A673 (cell line): ENCODE results near the gene CDH23. TPM values are rescaled to one million over a fixed set of nuclear protein-coding genes. Genes with fewer than 3 reads are reported as not detected.

Experiments used
- BruUV-seq: library from RNA; stranded (reverse); fragments of 400-500 nt; replicated peaks from 2 replicates; lab custom pipeline; 2021; lab: Mats Ljungman, UMichigan
- CTCF ChIA-PET: fragments of 300-600 bp; sonication (Branson Sonifier 250); formaldehyde crosslinking; loops from one replicate; lab custom pipeline; 2022; ENCODE audit warnings: antibody characterized with exemption; lab: Charles Lee
- POLR2A ChIA-PET: fragments of 300-600 bp; sonication (Branson Sonifier 250); formaldehyde crosslinking; loops from one replicate; lab custom pipeline; 2022; ENCODE audit warnings: antibody characterized with exemption; ENCODE audit not compliant: low non-redundant PET; lab: Charles Lee
- DNase-seq: peaks from one replicate; pipeline ENCODE4 v3.0.0-alpha.2; 2015; ENCODE audit warnings: low spot score
- H3K27ac ChIP-seq: fragments of 200-600 bp; sonication (generic); 2 replicates; pipeline ENCODE4 v1.5.1; 2016; ENCODE audit warnings: mixed run types, low read depth, mild to moderate bottlenecking, mixed read lengths, antibody characterized with exemption, low read length; ENCODE audit not compliant: poor library complexity, severe bottlenecking
- H3K27me3 ChIP-seq: fragments of 200-600 bp; sonication (generic); replicated peaks from 2 replicates; pipeline ENCODE4 v1.6.1; 2017; ENCODE audit warnings: mixed run types, low read depth, mild to moderate bottlenecking, mixed read lengths, antibody characterized with exemption, low read length; ENCODE audit not compliant: insufficient read depth, poor library complexity
- H3K36me3 ChIP-seq: fragments of 200-600 bp; sonication (generic); 2 replicates; pipeline ENCODE4 v1.6.1; 2016; ENCODE audit warnings: mixed run types, mild to moderate bottlenecking, mixed read lengths, antibody characterized with exemption, low read length; ENCODE audit not compliant: insufficient read depth, poor library complexity, severe bottlenecking
- H3K4me1 ChIP-seq: fragments of 200-600 bp; sonication (generic); 2 replicates; pipeline ENCODE4 v1.6.1; 2017; ENCODE audit warnings: mixed run types, mild to moderate bottlenecking, mixed read lengths, antibody characterized with exemption, low read length; ENCODE audit not compliant: insufficient read depth, poor library complexity, severe bottlenecking
- H3K4me3 ChIP-seq: fragments of 200-600 bp; sonication (generic); 2 replicates; pipeline ENCODE4 v1.5.1; 2016; ENCODE audit warnings: low read depth, mixed run types, mild to moderate bottlenecking, mixed read lengths, low read length; ENCODE audit not compliant: poor library complexity, severe bottlenecking
- H3K9me3 ChIP-seq: fragments of 200-600 bp; sonication (generic); 2 replicates; pipeline ENCODE4 v1.6.1; 2016; ENCODE audit warnings: mixed run types, low read depth, mild to moderate bottlenecking, mixed read lengths, antibody characterized with exemption, low read length; ENCODE audit not compliant: poor library complexity, severe bottlenecking
- EZH2 ChIP-seq: fragments of 200-600 bp; sonication (generic); IDR thresholded peaks from 2 replicates; pipeline ENCODE4 v1.6.1; 2017; ENCODE audit warnings: borderline replicate concordance, low read depth, mild to moderate bottlenecking, mixed read lengths, antibody characterized with exemption, low read length; ENCODE audit not compliant: poor library complexity, severe bottlenecking
- intact Hi-C: fragments of 100-400 bp; cut with micrococcal nuclease; formaldehyde crosslinking; loops from one replicate; pipeline ENCODE4 v1.10.0; 2022; ENCODE audit not compliant: unreplicated experiment
- total RNA-seq: library from RNA; stranded (reverse); gene quantifications from 2 replicates; pipeline ENCODE4 v1.2.3, GENCODE V29; 2021
- TF ChIP-seq, protein P1 (sequence below): fragments of 300-800, 200-600 bp; sonication (generic); conservative IDR thresholded peaks from 2 replicates; pipeline ENCODE4 v1.5.1; 2017; ENCODE audit warnings: low read depth, mild to moderate bottlenecking, antibody characterized with exemption, low read length, moderate library complexity, mixed read lengths

Gene CDH23
- total RNA-seq, 1 experiment from 2014 or later, result 49.7 TPM

DNA sequence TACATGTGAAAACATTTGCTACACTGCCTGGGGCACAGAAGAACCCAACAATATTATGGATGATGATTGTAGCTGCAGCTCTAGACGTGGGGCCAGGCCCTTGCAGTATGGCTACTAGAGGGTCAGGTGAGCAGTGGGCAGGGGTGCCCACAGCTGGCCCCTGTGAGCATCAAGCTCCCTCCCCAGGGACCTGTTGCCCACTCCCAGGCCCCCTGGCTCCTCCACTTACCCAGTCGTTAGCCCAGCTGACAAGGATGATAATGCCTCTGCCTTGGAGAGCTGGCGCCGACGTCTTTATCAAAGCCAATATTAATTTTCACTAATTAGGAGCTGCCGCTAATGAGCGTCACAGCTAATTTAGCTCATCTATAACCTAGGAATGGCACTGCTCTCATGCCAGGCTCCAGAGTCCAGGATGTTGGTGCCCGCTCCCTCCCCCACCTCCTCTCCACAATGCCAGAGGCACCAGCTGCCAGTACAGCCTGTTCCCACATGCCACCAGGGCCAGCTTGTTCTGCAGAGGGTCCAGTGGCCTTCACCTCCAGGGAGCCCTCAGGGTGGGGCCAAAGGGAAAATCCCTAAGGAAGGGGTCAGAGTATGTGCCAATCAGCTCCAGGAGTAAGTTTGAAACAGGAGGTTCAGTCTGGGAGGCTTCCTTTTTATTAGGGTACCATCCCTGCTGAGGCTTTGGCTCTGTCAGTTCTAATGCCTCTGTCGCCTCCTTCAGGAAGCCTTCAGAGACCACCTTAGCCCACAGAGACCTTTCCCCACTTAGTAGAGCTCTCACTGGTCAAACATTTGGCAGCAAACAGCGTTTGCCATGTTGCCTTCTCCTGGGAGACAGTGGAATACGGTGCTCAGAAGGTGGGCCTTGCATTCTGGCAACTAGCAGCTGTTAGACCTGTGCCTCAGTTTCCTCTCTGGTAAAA, 77.2 kb downstream of the CDH23 start:
- ChIA-PET CTCF (no interaction called here), POLR2A (no interaction called here)
- H3K36me3 ChIP-seq, result no peaks in the 10 kb centered on the region
- no peak for TF ChIP-seq EZH2
- TF ChIP-seq, protein P1, sequence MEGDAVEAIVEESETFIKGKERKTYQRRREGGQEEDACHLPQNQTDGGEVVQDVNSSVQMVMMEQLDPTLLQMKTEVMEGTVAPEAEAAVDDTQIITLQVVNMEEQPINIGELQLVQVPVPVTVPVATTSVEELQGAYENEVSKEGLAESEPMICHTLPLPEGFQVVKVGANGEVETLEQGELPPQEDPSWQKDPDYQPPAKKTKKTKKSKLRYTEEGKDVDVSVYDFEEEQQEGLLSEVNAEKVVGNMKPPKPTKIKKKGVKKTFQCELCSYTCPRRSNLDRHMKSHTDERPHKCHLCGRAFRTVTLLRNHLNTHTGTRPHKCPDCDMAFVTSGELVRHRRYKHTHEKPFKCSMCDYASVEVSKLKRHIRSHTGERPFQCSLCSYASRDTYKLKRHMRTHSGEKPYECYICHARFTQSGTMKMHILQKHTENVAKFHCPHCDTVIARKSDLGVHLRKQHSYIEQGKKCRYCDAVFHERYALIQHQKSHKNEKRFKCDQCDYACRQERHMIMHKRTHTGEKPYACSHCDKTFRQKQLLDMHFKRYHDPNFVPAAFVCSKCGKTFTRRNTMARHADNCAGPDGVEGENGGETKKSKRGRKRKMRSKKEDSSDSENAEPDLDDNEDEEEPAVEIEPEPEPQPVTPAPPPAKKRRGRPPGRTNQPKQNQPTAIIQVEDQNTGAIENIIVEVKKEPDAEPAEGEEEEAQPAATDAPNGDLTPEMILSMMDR, result 0 out of 2 replicates have a peak, but pooled peaks have one; percentile 16
- peaks cover 9% of the 10 kb centered on the region for H3K4me1 ChIP-seq
- no peaks in the 10 kb centered on the region for H3K27me3 ChIP-seq
- intact Hi-C loops, result no loop called here
- H3K9me3 ChIP-seq, result no peaks in the 10 kb centered on the region
- DNase-seq, result no peak
- no peak overlapping the region for H3K27ac ChIP-seq
- H3K4me3 ChIP-seq, result no peak overlapping the region
- no TSS peak for BruUV-seq

GRCh38 chr10:71474702-71475242, 78.1 kb downstream of the CDH23 start:
- Histone ChIP-seq H3K4me3 (no peak overlapping the region), H3K4me1 (peaks cover 9% of the 10 kb centered on the region), H3K27me3 (no peaks in the 10 kb centered on the region), H3K9me3 (no peaks in the 10 kb centered on the region), H3K36me3 (no peaks in the 10 kb centered on the region), H3K27ac (peak overlapping the region; percentile 2)
- no peak for TF ChIP-seq EZH2
- TF ChIP-seq, protein P1, result no peak
- CTCF ChIA-PET, result no interaction called here
- no peak for DNase-seq
- POLR2A ChIA-PET, result no interaction called here
- intact Hi-C loops, result no loop called here
- no TSS peak for BruUV-seq

GRCh38 chr10:71475243-71475871, 78.6 kb downstream of the CDH23 start:
- intact Hi-C loops, result no loop called here
- CTCF ChIA-PET, result no interaction called here
- H3K27ac ChIP-seq, result peak overlapping the region; percentile 2

More at GRCh38 chr10:71475243-71475871, 78.6 kb downstream of the CDH23 start:
- BruUV-seq, result no TSS peak
- peaks cover 9% of the 10 kb centered on the region for H3K4me1 ChIP-seq
- H3K27me3 ChIP-seq, result no peaks in the 10 kb centered on the region
- no peaks in the 10 kb centered on the region for H3K9me3 ChIP-seq
- TF ChIP-seq, protein P1, result no peak
- no peak for TF ChIP-seq EZH2
- no peak overlapping the region for H3K4me3 ChIP-seq
- DNase-seq, result peak; percentile 60
- POLR2A ChIA-PET, result no interaction called here
- H3K36me3 ChIP-seq, result no peaks in the 10 kb centered on the region
